GM12875 (cell line): ENCODE measurements around the gene DYNC1H1.

ENCODE experiments used
- H3K4me3 ChIP-seq: one replicate; pipeline ENCODE4 v1.5.1; 2011; ENCODE audit warnings: low read depth, low read length, control low read depth
- CTCF ChIP-seq: IDR thresholded peaks from 2 replicates; pipeline ENCODE4 v1.5.1; 2011; ENCODE audit warnings: low read depth, mild to moderate bottlenecking, control low read depth, inconsistent platforms, low read length, moderate library complexity, borderline replicate concordance; ENCODE audit not compliant: insufficient read depth

The DYNC1H1 gene

DNA sequence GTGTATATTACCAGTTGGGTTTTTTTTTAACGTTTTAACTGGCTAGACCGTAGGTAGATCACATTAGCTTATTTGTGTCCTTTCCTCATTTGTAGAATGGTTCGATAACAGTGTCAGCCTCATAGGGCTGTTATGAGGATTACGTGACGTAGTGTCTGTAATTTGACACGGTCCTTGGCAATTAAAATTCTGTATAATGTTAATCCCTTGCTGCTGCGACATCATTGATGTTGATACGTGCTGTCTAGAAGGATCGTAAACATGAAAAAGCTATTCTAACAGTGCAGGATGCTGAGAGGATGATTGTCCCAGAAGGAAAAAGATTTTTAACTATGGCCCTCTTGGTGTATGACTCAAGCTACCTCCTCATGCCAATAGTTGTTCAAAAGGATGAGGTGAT is 71.5 kb downstream of the DYNC1H1 start:
- no peak overlapping the region for H3K4me3 ChIP-seq
- no peak for TF ChIP-seq CTCF

- no peak overlapping the region for H3K4me3 ChIP-seq
- TF ChIP-seq CTCF = no peak
Observed at GRCh38 chr14:102037686-102038085, 73.3 kb downstream of the DYNC1H1 start.

DNA sequence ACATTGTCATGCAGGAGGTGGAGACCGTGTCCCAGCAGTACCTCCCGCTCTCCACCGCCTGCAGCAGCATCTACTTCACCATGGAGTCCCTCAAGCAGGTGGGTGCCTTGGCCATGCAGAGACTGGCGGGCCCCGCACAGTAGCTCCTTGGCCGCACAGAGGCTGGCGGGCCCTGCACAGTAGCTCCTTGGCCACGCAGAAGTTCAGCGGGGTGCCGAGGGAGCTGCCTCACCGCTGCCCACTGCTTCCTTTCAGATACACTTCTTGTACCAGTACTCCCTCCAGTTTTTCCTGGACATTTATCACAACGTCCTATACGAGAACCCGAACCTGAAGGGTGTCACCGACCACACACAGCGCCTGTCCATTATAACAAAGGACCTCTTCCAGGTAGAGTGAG is 74.8 kb downstream of the DYNC1H1 start:
- H3K4me3 ChIP-seq = no peak overlapping the region
- TF ChIP-seq CTCF = no peak

DNA sequence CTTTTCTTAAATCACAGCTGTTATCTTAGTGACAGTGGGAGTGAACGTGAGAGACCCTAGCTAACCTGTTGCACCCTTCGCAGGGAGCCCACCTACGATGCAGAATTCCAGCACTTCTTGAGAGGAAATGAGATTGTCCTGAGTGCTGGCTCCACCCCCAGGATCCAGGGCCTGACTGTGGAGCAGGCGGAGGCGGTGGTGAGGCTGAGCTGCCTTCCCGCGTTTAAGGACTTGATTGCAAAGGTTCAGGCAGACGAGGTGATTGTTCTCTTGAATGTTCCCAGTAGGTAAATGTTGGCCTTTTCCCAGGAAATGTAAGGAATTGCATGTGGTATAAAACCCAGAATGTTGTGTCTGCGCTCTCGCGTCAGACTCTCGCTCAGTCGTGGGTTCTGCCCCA is 75.8 kb downstream of the DYNC1H1 start:
- no peak overlapping the region for H3K4me3 ChIP-seq
- TF ChIP-seq CTCF = no peak

GRCh38 chr14:102042699-102043098 is 78.3 kb downstream of the DYNC1H1 start:
- H3K4me3 ChIP-seq = no peak overlapping the region
- no peak for TF ChIP-seq CTCF

DNA sequence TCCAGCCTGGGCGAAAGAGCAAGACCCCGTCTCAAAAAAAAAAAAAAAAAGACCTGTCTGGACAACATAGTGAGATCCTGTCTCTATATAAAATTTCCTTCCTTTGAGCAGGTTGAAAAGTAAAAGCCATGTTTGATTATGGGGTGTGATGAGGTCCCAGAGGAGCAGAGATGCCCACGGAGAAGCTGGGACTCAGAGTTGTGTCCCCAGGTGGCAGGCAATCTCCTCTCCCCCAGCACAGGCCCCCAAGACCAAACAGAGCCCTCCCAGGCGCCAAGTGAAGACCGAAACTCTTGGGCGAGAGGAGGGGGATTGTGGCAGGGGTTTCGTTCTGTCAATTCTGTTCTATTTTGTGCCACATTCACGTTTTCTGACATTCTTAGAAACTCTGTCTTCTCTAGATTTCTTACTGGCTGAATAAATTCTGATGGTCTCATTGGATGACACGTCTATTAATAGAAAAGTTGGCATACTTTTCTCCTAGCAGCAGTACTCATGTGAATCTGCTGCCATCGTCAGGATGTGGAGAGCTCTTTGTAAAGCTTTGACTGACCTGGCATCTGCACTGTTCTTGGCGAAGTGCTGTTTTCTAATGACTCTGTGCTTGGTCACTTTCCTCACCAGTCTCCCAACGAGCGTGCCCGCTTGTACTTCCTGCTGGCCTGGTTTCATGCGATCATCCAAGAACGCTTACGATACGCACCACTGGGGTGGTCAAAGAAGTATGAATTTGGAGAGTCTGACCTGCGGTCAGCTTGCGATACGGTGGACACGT is 79.1 kb downstream of the DYNC1H1 start:
- H3K4me3 ChIP-seq = no peak overlapping the region
- TF ChIP-seq CTCF = no peak

GRCh38 chr14:102044566-102044965 is 80.2 kb downstream of the DYNC1H1 start:
- no peak for TF ChIP-seq CTCF
- no peak overlapping the region for H3K4me3 ChIP-seq
